GM12878 (cell line): ENCODE results near the gene ALX4. TPM values are rescaled to one million over a fixed set of nuclear protein-coding genes. Genes with fewer than 3 reads are reported as not detected.

ENCODE experiments used
- BHLHE40 ChIP-seq, 2 experiments: fragments of 450-650 bp in 1 of 2; IDR thresholded peaks; 2 replicates each; pipeline ENCODE4 v1.6.1; 2011 to 2017; ENCODE audit warnings: low read depth in 2 of 2, borderline replicate concordance in 1 of 2, improper control_type of control experiment in 1 of 2, low read length in 1 of 2, mild to moderate bottlenecking in 1 of 2
- ESRRA ChIP-seq: IDR thresholded peaks from 2 replicates; pipeline ENCODE4 v1.6.1; 2012; ENCODE audit warnings: mild to moderate bottlenecking, low read length, improper control_type of control experiment
- RCOR1 ChIP-seq: conservative IDR thresholded peaks from 2 replicates; pipeline ENCODE4 v1.6.1; 2012; ENCODE audit warnings: low read depth, low read length, improper control_type of control experiment
- TAF1 ChIP-seq: IDR thresholded peaks from 2 replicates; pipeline ENCODE4 v1.6.1; 2011; ENCODE audit warnings: mild to moderate bottlenecking, low read depth, low read length, borderline replicate concordance
- TBL1XR1 ChIP-seq: IDR thresholded peaks from 2 replicates; pipeline ENCODE4 v1.6.1; 2012; ENCODE audit warnings: low read depth, low read length, improper control_type of control experiment
- ZNF207 ChIP-seq: fragments of 450-650 bp; IDR thresholded peaks from 2 replicates; pipeline ENCODE4 v1.6.1; 2014; ENCODE audit warnings: antibody characterized with exemption, mild to moderate bottlenecking, borderline replicate concordance
- polyA plus RNA-seq, 11 experiments: library from polyadenylated mRNA; depleted of rRNA in 4 of 11; unstranded in 6 of 11; stranded (reverse) in 5 of 11; fragments of >200 nt; fragmentation: Nextera tagmentation in 4 of 11; fragmentation: Illumina TruSeq in 1 of 11; extraction: Ambion mirVana in 4 of 11; extraction: Trizol in 1 of 11; gene quantifications; 1 replicate in 1 of 11; 2 replicates in 10 of 11; pipeline versions ENCODE4 v1.2.1 to v1.2.3, GENCODE V29; 2011 to 2016; ENCODE audit warnings: inconsistent platforms in 2 of 11, missing spikeins in 2 of 11, low read depth in 1 of 11
- total RNA-seq, 4 experiments: library from RNA; depleted of rRNA in 3 of 4; stranded (reverse); fragments of >200 nt in 3 of 4; fragmentation: Illumina TruSeq in 1 of 4; extraction: Trizol in 1 of 4; gene quantifications; 2 replicates each; pipeline versions ENCODE4 v1.2.1 to v1.2.3, GENCODE V29; 2013 to 2021
- TF ChIP-seq, protein P1 (sequence below): fragments of 450-650 bp; IDR thresholded peaks from 2 replicates; pipeline ENCODE4 v1.6.1; 2017; ENCODE audit warnings: borderline replicate concordance
- TF ChIP-seq, protein P2 (sequence below), 3 experiments: IDR thresholded peaks in 2 of 3; conservative IDR thresholded peaks in 1 of 3; 2 replicates each; pipeline ENCODE4 v1.5.1; 2011; ENCODE audit warnings: low read depth in 3 of 3, low read length in 3 of 3, mild to moderate bottlenecking in 3 of 3, control low read depth in 2 of 3, moderate library complexity in 2 of 3, inconsistent platforms in 1 of 3, mixed read lengths in 1 of 3; ENCODE audit not compliant: control insufficient read depth in 2 of 3, insufficient read depth in 1 of 3; ENCODE audit errors: extremely low read depth in 1 of 3
- TF ChIP-seq, protein P3 (sequence below): IDR thresholded peaks from 2 replicates; pipeline ENCODE4 v1.6.1; 2011; ENCODE audit warnings: mild to moderate bottlenecking, low read depth, low read length, moderate library complexity; ENCODE audit not compliant: insufficient replicate concordance

ALX4 gene
- total and polyA plus RNA-seq, 10 of the 15 experiments (the other 5 are each of a cell fraction or from before 2014, with no cell fraction given) = not detected

DNA sequence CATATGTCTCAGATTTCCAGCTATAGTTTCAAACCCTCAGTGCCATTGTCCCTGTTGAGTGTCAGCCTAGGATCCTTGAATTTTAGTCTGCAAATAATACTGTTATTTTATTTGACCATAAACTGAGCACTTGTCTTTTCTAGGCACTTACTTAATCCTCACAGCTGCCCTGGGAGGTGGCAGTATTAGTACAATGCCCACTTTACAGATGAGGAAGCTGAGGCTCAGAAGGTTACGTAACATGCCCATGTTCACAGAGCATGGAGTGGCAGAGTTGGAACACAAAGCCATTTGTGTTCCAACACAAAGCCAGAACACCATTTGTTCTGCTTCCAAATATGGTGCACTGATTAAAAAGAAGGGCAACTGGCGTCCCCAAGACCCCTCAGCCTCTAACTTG is 38.2 kb upstream of the ALX4 start (continued):
- TF ChIP-seq, protein P1, sequence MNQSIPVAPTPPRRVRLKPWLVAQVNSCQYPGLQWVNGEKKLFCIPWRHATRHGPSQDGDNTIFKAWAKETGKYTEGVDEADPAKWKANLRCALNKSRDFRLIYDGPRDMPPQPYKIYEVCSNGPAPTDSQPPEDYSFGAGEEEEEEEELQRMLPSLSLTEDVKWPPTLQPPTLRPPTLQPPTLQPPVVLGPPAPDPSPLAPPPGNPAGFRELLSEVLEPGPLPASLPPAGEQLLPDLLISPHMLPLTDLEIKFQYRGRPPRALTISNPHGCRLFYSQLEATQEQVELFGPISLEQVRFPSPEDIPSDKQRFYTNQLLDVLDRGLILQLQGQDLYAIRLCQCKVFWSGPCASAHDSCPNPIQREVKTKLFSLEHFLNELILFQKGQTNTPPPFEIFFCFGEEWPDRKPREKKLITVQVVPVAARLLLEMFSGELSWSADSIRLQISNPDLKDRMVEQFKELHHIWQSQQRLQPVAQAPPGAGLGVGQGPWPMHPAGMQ = no peak
- TF ChIP-seq TBL1XR1 (no peak), ESRRA (no peak), BHLHE40 (IDR thresholded peaks at IDR 0.05; ENCODE audit: borderline replicate concordance in 1 of 2, low read depth in 2 of 2, low read length in 1 of 2) (no peak), RCOR1 (no peak), TAF1 (no peak), ZNF207 (no peak)
- TF ChIP-seq, protein P2, sequence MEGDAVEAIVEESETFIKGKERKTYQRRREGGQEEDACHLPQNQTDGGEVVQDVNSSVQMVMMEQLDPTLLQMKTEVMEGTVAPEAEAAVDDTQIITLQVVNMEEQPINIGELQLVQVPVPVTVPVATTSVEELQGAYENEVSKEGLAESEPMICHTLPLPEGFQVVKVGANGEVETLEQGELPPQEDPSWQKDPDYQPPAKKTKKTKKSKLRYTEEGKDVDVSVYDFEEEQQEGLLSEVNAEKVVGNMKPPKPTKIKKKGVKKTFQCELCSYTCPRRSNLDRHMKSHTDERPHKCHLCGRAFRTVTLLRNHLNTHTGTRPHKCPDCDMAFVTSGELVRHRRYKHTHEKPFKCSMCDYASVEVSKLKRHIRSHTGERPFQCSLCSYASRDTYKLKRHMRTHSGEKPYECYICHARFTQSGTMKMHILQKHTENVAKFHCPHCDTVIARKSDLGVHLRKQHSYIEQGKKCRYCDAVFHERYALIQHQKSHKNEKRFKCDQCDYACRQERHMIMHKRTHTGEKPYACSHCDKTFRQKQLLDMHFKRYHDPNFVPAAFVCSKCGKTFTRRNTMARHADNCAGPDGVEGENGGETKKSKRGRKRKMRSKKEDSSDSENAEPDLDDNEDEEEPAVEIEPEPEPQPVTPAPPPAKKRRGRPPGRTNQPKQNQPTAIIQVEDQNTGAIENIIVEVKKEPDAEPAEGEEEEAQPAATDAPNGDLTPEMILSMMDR (IDR thresholded peaks at IDR 0.05 in 2 of 3, conservative IDR thresholded peaks at IDR 0.05 in 1 of 3; ENCODE audit: control insufficient read depth in 2 of 3, extremely low read depth in 1 of 3, insufficient read depth in 1 of 3, low read depth in 3 of 3, low read length in 3 of 3) = no peak
- TF ChIP-seq, protein P3, sequence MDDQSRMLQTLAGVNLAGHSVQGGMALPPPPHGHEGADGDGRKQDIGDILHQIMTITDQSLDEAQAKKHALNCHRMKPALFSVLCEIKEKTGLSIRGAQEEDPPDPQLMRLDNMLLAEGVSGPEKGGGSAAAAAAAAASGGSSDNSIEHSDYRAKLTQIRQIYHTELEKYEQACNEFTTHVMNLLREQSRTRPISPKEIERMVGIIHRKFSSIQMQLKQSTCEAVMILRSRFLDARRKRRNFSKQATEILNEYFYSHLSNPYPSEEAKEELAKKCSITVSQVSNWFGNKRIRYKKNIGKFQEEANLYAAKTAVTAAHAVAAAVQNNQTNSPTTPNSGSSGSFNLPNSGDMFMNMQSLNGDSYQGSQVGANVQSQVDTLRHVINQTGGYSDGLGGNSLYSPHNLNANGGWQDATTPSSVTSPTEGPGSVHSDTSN = no peak
